Right atrium auricular region (tissue), 2 donors: ENCODE results near the gene PAX5. TPM values are rescaled to one million over a fixed set of nuclear protein-coding genes. Genes with fewer than 3 reads are reported as not detected.

Source experiments
- DNase-seq: peaks from one replicate; pipeline ENCODE4 v3.0.0-alpha.2; 2019; ENCODE audit warnings: low spot score
- H3K27ac ChIP-seq, 2 donors: fragments of 200-600 bp; sonication (generic); 1 replicate in 1 of 2; 2 replicates in 1 of 2; pipeline ENCODE4 v1.5.1; 2016 to 2019
- H3K27me3 ChIP-seq, 2 donors: fragments of 200-600 bp; sonication (generic); one replicate each; pipeline versions ENCODE4 v1.5.1 to v1.6.0; 2017 to 2019
- H3K36me3 ChIP-seq: fragments of 200-600 bp; sonication (generic); one replicate; pipeline ENCODE4 v1.5.1; 2016
- H3K4me1 ChIP-seq, 2 donors: fragments of 200-600 bp; sonication (generic); one replicate each; pipeline versions ENCODE4 v1.5.1 to v1.6.0; 2017 to 2019
- H3K4me3 ChIP-seq, 2 donors: fragments of 200-600 bp; sonication (generic); 1 replicate in 1 of 2; 2 replicates in 1 of 2; pipeline ENCODE4 v1.5.1; 2017 to 2019; ENCODE audit warnings: mild to moderate bottlenecking in 1 of 2, moderate library complexity in 1 of 2
- H3K9me3 ChIP-seq, 2 donors: fragments of 200-600 bp; sonication (generic); one replicate each; pipeline ENCODE4 v1.5.1; 2019
- CTCF ChIP-seq, 2 donors: fragments of 200-600 bp; sonication (generic); IDR thresholded peaks; one replicate each; pipeline ENCODE4 v1.5.1; 2019; ENCODE audit warnings: antibody characterized with exemption in 2 of 2
- total RNA-seq, 2 donors: library from RNA; depleted of rRNA; stranded (reverse); fragments of >200 nt; gene quantifications; one replicate each; pipeline ENCODE4 v1.1.0, GENCODE V29; 2016

PAX5 gene
- total RNA-seq, 2 donors from 2014 or later, result 0.59 TPM; not detected in 1

DNA sequence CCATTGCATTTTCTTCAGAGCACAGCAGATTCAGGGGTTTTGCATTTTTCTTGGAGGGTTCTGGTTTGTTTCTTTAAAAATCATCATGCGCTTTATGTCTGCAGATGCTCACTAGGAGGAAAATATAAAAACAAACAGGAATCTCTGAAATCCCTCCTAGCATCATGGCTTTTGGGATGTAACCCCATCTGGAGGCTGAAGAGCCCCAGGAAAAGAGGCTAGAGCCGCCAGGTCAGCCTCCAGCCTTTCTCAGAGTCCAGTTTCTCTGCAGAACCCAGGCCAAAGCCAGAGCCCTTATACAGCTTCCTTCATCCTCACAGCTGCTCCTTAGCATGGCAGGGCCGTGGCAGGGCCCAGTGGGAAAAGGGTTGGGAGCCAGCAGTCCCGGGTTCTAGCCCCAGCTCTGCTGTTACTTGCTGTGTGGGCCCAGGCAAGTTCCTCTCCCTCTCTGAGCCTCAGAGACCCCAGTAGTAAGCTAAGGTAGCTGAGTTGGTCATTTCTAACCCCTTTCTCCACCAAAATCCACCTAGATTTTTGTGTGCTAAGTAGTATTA, 62.1 kb downstream of the PAX5 start:
- Histone ChIP-seq H3K36me3 (no peaks in the 10 kb centered on the region), H3K27me3 (no peaks in the 10 kb centered on the region), H3K9me3 (no peaks in the 10 kb centered on the region), H3K27ac (no peak overlapping the region), H3K4me3 (no peak overlapping the region), H3K4me1 (no peaks in the 10 kb centered on the region)
- TF ChIP-seq CTCF (IDR thresholded peaks at IDR 0.05), result no peak
- no peak for DNase-seq

GRCh38 chr9:36970007-36970888, 63.8 kb downstream of the PAX5 start:
- no peak for TF ChIP-seq CTCF (IDR thresholded peaks at IDR 0.05)
- Histone ChIP-seq H3K4me3 (no peak overlapping the region), H3K36me3 (no peaks in the 10 kb centered on the region), H3K9me3 (no peaks in the 10 kb centered on the region), H3K27me3 (no peaks in the 10 kb centered on the region), H3K4me1 (no peaks in the 10 kb centered on the region), H3K27ac (no peak overlapping the region)
- no peak for DNase-seq

GRCh38 chr9:36969216-36969771, 64.8 kb downstream of the PAX5 start:
- TF ChIP-seq CTCF (IDR thresholded peaks at IDR 0.05), result no peak

GRCh38 chr9:36968574-36969215, 65.4 kb downstream of the PAX5 start:
- no peaks in the 10 kb centered on the region for H3K9me3 ChIP-seq
- TF ChIP-seq CTCF (IDR thresholded peaks at IDR 0.05), result no peak
- DNase-seq, result no peak
- H3K36me3 ChIP-seq, result no peaks in the 10 kb centered on the region
- H3K27me3 ChIP-seq, result no peaks in the 10 kb centered on the region
- no peaks in the 10 kb centered on the region for H3K4me1 ChIP-seq
- no peak overlapping the region for H3K27ac ChIP-seq
- H3K4me3 ChIP-seq, result no peak overlapping the region

More at GRCh38 chr9:36969216-36969771, 64.8 kb downstream of the PAX5 start:
- Histone ChIP-seq H3K27me3 (no peaks in the 10 kb centered on the region), H3K9me3 (no peaks in the 10 kb centered on the region), H3K4me3 (no peak overlapping the region), H3K4me1 (no peaks in the 10 kb centered on the region), H3K36me3 (no peaks in the 10 kb centered on the region), H3K27ac (no peak overlapping the region)
- DNase-seq, result no peak

DNA sequence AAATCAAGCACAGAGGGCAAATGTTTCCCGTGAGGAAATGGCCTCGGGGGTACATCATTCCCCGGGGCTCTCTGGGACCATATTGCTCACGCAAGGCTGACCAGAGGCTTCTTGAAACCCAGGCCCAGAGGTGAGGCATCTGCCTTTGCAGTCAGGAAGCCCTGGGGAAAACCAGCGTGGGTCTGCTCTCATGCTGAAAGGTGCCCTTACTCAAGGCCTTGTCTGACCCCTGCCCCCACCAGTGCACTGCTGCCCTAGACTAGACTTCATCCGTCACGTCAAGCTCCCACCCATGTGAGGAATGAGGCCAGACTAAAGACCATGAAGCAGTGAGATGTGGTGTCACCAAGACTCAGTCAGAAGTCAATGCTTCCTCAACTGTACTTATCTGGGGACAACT, 66.1 kb downstream of the PAX5 start:
- no peak overlapping the region for H3K4me3 ChIP-seq
- TF ChIP-seq CTCF (IDR thresholded peaks at IDR 0.05), result no peak
- no peaks in the 10 kb centered on the region for H3K9me3 ChIP-seq
- H3K36me3 ChIP-seq, result no peaks in the 10 kb centered on the region
- no peaks in the 10 kb centered on the region for H3K4me1 ChIP-seq
- no peak overlapping the region for H3K27ac ChIP-seq
- DNase-seq, result no peak
- no peaks in the 10 kb centered on the region for H3K27me3 ChIP-seq
